RKO (cell line): ENCODE measurements around the gene ZDHHC21.

Experiments used
- DNase-seq: peaks from one replicate; pipeline ENCODE4 v3.0.0-alpha.2; 2016; ENCODE audit warnings: low spot score

The ZDHHC21 gene

GRCh38 chr9:14616188-14616982 is 76.8 kb downstream of the ZDHHC21 start:
- DNase-seq = peak; percentile 83

GRCh38 chr9:14608540-14608939 is 84.7 kb downstream of the ZDHHC21 start:
- DNase-seq = no peak

DNA sequence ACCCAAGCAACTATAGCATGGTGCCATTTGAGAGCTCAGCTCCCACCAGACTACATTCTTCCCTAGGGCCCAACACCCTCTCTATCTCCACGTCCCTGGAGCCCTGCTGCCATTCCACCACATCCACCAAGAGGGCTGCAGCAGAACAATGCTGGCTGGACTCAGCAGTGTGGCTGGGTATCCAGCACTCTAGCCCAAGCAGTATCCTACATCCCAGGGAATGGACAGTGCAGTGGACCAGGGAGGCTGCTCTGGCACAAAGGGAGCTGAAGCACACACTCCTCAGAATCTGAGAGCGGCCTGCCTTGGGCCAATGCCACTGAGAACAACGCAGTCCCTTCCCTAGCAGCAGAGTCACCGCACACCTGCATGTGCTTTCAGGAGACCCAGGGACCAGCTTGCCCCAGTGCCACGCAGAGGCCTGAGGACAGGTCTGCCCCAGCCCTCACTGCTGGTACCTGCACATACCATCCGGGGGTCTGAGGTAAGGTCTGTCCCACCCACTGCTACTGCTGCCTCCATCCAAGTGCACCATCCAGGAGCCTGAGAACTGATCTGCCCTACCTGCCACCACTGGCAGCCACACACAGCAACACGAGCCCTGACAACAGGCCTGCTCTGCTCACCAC is 95.9 kb downstream of the ZDHHC21 start:
- no peak for DNase-seq

GRCh38 chr9:14593406-14593805 is 99.8 kb downstream of the ZDHHC21 start:
- no peak for DNase-seq

DNA sequence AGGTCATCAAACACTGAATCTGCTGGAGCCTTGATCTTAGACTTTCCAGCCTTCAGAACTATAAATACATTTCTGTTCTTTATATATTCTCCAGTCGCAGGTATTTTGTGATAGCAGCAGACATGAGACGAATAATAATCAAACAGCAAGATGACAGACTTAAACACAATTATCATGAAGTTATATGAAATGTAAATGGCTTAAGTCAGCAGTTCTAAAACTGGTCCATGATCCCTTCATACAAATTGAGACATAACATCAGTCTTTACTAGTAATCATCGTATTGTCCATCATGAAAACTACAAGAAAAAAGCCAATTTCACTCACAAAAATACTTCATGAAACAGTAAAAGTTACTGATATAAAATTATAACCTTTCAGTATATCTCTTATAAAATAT is 101.8 kb downstream of the ZDHHC21 start:
- no peak for DNase-seq

GRCh38 chr9:14585730-14586473 is 107.3 kb downstream of the ZDHHC21 start:
- no peak for DNase-seq

GRCh38 chr9:14584571-14584970 is 108.7 kb downstream of the ZDHHC21 start:
- DNase-seq = no peak

DNA sequence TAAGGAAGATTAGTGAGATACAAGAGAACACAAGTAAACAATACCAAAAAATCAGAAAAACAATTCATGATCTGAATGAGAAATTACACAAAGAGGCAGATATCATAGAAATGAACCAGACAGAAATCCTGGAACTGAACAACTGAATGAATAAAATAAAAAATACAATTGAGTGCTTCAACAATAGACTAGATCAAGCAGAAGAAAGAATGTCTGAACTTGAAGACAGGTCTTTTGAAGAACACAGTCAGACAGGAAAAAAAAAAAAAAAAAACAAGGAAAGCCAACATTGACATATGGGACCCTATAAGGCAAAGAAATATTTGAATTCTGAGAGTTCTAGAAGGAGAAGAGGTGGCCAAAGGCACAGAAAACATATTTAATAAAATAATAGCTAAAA is 115.2 kb downstream of the ZDHHC21 start:
- DNase-seq = no peak

DNA sequence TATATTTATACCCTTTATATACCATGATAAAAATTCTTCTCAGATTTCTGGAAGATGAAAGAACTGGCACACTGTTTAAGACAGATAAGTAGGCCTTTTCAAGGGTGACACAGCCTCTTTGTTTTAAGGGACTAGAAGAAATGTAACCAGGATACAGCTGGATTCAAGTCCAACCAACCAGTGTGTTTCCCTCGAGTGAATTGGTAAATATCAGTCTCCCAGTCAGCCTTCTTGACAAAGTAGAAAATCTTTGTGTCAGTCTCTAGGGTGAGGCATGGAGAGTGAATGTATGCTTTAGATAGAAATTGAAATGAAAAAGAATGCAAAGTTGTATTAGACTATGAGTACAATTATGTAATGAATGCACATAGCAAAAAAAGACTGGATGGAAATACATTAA is 119.1 kb downstream of the ZDHHC21 start:
- no peak for DNase-seq

DNA sequence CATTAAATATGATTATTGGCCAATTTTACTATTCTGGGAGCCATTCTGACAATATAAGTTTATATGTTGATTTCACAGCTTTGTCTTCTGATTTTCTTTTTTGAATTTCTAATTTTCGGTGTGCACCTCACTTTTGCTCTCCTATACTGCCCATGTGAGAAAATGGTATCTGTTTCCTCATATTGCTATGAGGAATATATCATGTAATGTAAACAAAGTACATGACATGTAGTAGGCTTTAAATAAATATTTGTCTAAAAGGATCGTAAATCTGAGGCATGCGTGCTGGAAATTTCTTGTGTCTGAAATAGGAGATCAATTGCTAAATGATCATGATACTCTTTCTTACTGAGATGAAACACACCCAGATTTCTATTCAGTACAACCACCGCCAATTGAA is 119.9 kb downstream of the ZDHHC21 start:
- no peak for DNase-seq

- DNase-seq = no peak
Measured at GRCh38 chr9:14565352-14566016, 127.7 kb downstream of the ZDHHC21 start.

GRCh38 chr9:14563902-14564624 is 129.2 kb downstream of the ZDHHC21 start:
- DNase-seq = no peak

DNA sequence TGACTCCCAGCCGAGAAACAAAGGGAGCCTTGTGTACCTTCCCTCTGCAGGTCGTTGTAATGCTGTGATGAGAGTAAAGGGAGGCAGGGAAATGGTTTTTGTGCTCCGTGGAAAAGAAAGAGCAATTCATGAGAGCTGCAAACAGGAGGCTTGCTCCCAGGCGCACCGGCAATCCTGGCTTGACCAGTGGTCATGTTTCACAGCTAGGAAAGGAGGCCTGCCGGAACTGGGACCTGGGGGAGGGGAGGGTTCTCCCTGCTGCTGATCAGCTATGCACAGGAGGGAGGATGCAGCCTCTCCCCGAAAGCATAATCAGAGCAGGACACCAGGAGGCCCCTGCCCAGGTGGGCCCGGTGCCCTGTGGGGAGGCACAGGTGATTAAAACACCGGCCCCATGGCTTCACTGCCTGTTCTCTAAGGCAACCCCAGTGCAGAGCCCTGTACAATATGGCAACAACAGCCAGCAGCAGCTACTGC is 131.3 kb downstream of the ZDHHC21 start:
- no peak for DNase-seq
